GM12891 (cell line): ENCODE measurements around the gene NDUFV2.

ENCODE experiments used
- POLR2A ChIP-seq: IDR thresholded peaks from 2 replicates; pipeline ENCODE4 v1.6.1; 2011; ENCODE audit warnings: low read depth, low read length, control low read depth
- POLR2AphosphoS5 ChIP-seq: IDR thresholded peaks from 2 replicates; pipeline ENCODE4 v1.6.1; 2011; ENCODE audit warnings: low read depth, low read length, control low read depth
- SPI1 ChIP-seq: IDR thresholded peaks from 2 replicates; pipeline ENCODE4 v1.6.1; 2011; ENCODE audit warnings: low read depth, low read length, control low read depth
- TAF1 ChIP-seq: IDR thresholded peaks from 2 replicates; pipeline ENCODE4 v1.6.1; 2011; ENCODE audit warnings: low read depth, low read length, control low read depth

- TF ChIP-seq POLR2AphosphoS5 (no peak), POLR2A (no peak), TAF1 (no peak), SPI1 (no peak)
These were observed 11.9 kb upstream of the NDUFV2 start for GRCh38 chr18:9090578-9090977.
